Mucosa of descending colon (tissue), 3 donors: ENCODE data around the gene ADCY7. TPM values are rescaled to one million over a fixed set of nuclear protein-coding genes. Genes with fewer than 3 reads are reported as not detected.

Experiments
- ATAC-seq: fragments of 200-7000 bp; cut with Tn5 transposase; one replicate; pipeline ENCODE4 v1.9.1; 2020; ENCODE audit warnings: mild to moderate bottlenecking, moderate library complexity
- DNase-seq, 3 donors: peaks; one replicate each; pipeline ENCODE4 v3.0.0-alpha.2; 2020
- H3K36me3 ChIP-seq: fragments of 200-600 bp; one replicate; pipeline ENCODE4 v1.8.0; 2021; ENCODE audit warnings: low read depth, mild to moderate bottlenecking
- H3K4me1 ChIP-seq: fragments of 200-600 bp; one replicate; pipeline ENCODE4 v1.8.0; 2021; ENCODE audit warnings: low read depth, mild to moderate bottlenecking
- H3K4me3 ChIP-seq: fragments of 200-600 bp; one replicate; pipeline ENCODE4 v1.8.0; 2021; ENCODE audit warnings: mild to moderate bottlenecking
- H3K9me3 ChIP-seq: fragments of 200-600 bp; one replicate; pipeline ENCODE4 v1.8.0; 2021; ENCODE audit warnings: mild to moderate bottlenecking
- intact Hi-C, 2 donors: fragments of 100-400 bp; cut with DNase I in 1 of 2; cut with micrococcal nuclease in 1 of 2; formaldehyde crosslinking; loops; one replicate each; pipeline versions ENCODE4 v1.11.0 to v1.11.1; 2022; cut with DNase I, micrococcal nuclease
- total RNA-seq, 3 donors: library from RNA; stranded (reverse); fragmentation: NEBNext Ultra II Directional in 2 of 3; extraction: Animal tissue kit (Norgen Biotek cat#: 25700) in 2 of 3; gene quantifications; one replicate each; pipeline versions ENCODE4 v1.2.1 to v1.2.4, GENCODE V29; 2021 to 2023
- TF ChIP-seq, protein P1 (sequence below): fragments of 200-600 bp; IDR thresholded peaks from one replicate; pipeline ENCODE4 v1.8.0; 2022; ENCODE audit warnings: antibody characterized with exemption, mild to moderate bottlenecking
- donor health status: DM: no; HTN: no; CAD: no; lungs with moderate emphysema.
- donor health status: DM: no; HTN: no; CAD: no.
- donor health status: DM: no; HTN: yes; CAD: no.

ADCY7 gene
- total RNA-seq, 3 donors from 2014 or later, result 12.4 to 25.0 (median 22.7) TPM

DNA sequence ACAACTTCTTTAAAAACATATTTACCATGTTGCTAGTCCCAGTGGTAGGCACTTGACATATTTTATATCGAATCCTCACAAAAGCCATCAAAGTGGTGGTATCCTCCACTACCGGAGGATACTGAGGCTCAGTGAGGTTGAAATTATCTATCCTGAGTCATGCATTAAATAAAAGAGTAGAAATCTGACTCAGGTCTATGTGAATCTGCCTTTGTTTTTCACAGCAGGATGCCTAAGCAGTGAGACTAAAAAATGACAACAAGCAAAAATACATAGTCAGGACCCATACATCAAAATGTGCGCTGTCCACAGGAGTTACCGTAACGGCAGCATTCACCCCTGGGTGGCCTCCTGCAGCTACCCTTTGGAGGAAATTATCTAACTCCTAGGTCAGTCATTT is 84.8 kb downstream of the ADCY7 start:
- no peak for DNase-seq
- Histone ChIP-seq H3K9me3 (no peaks in the 10 kb centered on the region), H3K4me3 (no peak overlapping the region), H3K4me1 (no peaks in the 10 kb centered on the region), H3K36me3 (no peaks in the 10 kb centered on the region)
- TF ChIP-seq, protein P1, sequence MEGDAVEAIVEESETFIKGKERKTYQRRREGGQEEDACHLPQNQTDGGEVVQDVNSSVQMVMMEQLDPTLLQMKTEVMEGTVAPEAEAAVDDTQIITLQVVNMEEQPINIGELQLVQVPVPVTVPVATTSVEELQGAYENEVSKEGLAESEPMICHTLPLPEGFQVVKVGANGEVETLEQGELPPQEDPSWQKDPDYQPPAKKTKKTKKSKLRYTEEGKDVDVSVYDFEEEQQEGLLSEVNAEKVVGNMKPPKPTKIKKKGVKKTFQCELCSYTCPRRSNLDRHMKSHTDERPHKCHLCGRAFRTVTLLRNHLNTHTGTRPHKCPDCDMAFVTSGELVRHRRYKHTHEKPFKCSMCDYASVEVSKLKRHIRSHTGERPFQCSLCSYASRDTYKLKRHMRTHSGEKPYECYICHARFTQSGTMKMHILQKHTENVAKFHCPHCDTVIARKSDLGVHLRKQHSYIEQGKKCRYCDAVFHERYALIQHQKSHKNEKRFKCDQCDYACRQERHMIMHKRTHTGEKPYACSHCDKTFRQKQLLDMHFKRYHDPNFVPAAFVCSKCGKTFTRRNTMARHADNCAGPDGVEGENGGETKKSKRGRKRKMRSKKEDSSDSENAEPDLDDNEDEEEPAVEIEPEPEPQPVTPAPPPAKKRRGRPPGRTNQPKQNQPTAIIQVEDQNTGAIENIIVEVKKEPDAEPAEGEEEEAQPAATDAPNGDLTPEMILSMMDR, result no peak
- no peak for ATAC-seq
- intact Hi-C loops, result no loop called here

DNA sequence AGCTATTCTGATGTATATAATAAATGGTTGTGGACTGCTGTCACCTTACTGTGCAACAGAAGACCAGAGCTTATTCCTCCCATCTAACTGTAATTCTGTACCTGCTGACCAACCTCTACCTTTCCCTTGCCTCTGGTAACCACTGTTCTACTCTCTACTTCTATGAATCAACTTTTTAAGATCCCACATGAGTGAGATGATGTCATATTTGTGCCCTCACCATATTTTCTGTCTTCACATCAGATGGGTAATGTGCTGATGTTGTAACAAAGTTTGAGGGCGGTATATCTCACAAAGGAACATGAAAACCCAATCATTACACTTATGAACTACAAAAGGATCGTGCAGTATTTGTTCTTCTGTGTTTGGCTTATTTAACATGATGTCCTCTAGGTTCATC is 85.6 kb downstream of the ADCY7 start:
- Histone ChIP-seq H3K9me3 (no peaks in the 10 kb centered on the region), H3K4me1 (no peaks in the 10 kb centered on the region), H3K4me3 (no peak overlapping the region), H3K36me3 (no peaks in the 10 kb centered on the region)
- TF ChIP-seq, protein P1, result no peak
- DNase-seq (no peak), ATAC-seq (no peak)
- intact Hi-C loops, result no loop called here

DNA sequence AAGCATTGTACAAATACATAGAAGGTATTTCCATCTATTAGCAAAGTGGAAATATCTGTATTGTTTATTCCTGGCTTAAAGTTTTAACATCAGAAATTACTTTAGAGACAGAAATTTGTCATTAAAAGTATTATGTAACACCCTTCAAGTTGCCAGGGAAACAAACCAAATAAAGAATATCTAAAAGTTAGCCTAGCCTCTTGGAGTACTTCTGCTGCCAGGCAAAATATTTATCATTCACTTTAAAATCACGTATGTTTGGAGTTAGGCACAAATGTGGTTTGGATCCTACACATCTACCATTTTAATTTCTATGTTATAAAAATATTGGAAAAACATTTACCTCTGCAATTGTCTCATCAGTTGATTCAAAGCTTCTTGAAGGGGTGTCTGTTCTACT is 87.7 kb downstream of the ADCY7 start:
- ATAC-seq (no peak), DNase-seq (no peak)
- intact Hi-C loops, result no loop called here
- no peak overlapping the region for H3K4me3 ChIP-seq
- no peaks in the 10 kb centered on the region for H3K9me3 ChIP-seq
- H3K4me1 ChIP-seq, result no peaks in the 10 kb centered on the region
- no peaks in the 10 kb centered on the region for H3K36me3 ChIP-seq
- TF ChIP-seq, protein P1, result no peak

DNA sequence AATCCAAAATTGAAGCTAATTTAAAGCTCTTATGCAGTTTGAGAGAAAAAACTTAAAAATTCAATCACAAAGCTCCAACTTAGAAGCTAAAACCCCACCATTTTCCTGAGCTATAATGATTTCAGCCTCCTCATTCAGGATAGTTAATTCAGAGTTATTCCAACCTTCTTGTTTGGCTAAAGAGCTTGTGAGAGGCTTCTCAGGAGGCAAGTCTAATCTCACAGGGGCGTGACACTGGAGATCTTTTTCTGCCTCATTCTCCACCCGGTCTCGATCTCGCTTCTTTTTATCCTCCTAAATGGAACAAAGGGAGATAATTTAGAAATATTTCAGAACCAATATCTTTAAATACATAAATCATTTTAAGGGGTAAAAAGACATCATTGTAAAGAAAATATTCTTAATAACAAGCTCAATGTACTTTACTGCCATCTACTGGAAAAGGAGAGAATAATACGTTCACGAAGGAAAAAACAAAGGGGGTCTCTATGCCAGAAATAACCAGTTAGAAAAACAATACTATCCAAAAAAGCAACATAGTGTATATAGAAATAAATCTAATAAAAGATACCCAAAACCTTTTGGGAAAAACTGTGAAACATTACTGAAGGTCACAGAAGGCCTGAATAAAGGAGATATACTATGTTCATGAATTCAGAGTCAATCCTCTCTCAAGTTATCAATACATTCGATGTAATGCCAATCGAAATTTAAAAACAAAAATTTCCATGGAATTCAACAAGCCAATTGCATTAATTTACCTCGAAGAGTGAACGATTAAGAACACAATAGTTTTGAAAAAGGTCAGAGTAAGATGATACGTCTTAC is 88.5 kb downstream of the ADCY7 start:
- DNase-seq, result no peak
- TF ChIP-seq, protein P1, result no peak

DNA sequence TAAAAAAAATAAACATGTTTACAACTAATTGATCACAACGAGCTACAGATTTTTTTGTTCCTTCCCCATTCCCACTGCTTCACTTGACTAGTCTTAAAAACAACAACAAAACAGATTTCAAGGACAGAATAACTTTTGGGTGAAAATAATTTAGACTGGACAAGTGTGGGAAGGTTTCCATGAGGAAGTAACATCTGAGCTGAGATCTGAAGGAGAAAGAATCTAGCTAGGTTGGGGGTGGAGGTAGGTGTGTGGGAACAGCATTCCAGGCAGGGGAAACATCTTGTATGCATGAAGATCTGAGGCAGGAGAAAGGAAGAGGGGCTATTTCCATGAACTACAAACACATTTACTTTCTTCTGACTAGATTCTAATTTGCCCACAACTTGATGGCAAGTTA is 93.3 kb downstream of the ADCY7 start:
- intact Hi-C loops, result no loop called here
- Histone ChIP-seq H3K36me3 (no peaks in the 10 kb centered on the region), H3K4me3 (no peak overlapping the region), H3K9me3 (no peaks in the 10 kb centered on the region), H3K4me1 (no peaks in the 10 kb centered on the region)
- TF ChIP-seq, protein P1, result no peak
- DNase-seq (no peak), ATAC-seq (no peak)

More for the DNA sequence above, 88.5 kb downstream of the ADCY7 start:
- ATAC-seq, result no peak
- intact Hi-C loops, result no loop called here
- no peaks in the 10 kb centered on the region for H3K36me3 ChIP-seq
- H3K4me1 ChIP-seq, result no peaks in the 10 kb centered on the region
- H3K4me3 ChIP-seq, result no peak overlapping the region
- H3K9me3 ChIP-seq, result no peaks in the 10 kb centered on the region
